ENCODE results near the gene NAXD. TPM values are rescaled to one million over a fixed set of nuclear protein-coding genes. Genes with fewer than 3 reads are reported as not detected.

The NAXD gene
- total and polyA plus RNA-seq, 2 experiments from 2014 or later: 16.9 to 18.5 TPM

DNA sequence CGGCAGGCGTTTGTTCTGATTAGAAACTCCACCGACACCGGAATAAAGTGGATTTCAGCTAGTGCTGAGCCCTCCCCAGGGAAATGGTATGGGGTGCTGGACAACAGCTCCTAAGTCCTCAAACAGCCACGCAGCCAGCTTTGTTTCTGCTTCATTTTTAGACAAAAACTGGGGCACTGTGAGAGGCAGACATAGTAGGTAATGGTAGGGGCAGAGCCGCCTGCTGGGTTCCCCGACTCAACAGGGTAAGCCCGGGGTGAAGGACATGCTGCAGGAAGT, 50.8 kb downstream of the NAXD start:
- peaks cover 5% of the 10 kb centered on the region for H3K27me3 Mint-ChIP-seq (ENCODE audit: insufficient read depth, low read depth, poor library complexity)
- Histone ChIP-seq H3K9me2 (ENCODE audit: insufficient read depth) (no peaks in the 10 kb centered on the region), H3K4me2 (no peak overlapping the region), H3K27ac (ENCODE audit: low read depth) (no peak overlapping the region), H3K79me2 (replicated peaks; ENCODE audit: insufficient read depth) (no peaks in the 10 kb centered on the region), H4K20me1 (replicated peaks; ENCODE audit: insufficient read depth) (no peaks in the 10 kb centered on the region), H3F3A (replicated peaks; ENCODE audit: low read depth) (no peaks in the 10 kb centered on the region), H3K27me3 (ENCODE audit: insufficient read depth) (no peaks in the 10 kb centered on the region), H3K4me1 (ENCODE audit: insufficient read depth) (no peaks in the 10 kb centered on the region), H3K36me3 (ENCODE audit: insufficient read depth) (peaks cover 31% of the 10 kb centered on the region), H3K4me3 (no peak overlapping the region), H2AFZ (no peak overlapping the region)
- no peak for ATAC-seq
- no peak for DNase-seq (ENCODE audit: low spot score)
- H3K4me3 Mint-ChIP-seq: no peak overlapping the region
- peaks cover 92% of the 10 kb centered on the region for H3K36me3 Mint-ChIP-seq (ENCODE audit: low read depth)
- peaks cover 10% of the 10 kb centered on the region; the same call in 1 of the 3 replicates for H3K4me1 Mint-ChIP-seq
- TF ChIP-seq POLR2AphosphoS5 (IDR thresholded peaks at IDR 0.05; ENCODE audit: low read depth) (no peak), ZNF114 (CRISPR knock-in tag; IDR thresholded peaks at IDR 0.05) (no peak), EZH2phosphoT487 (IDR thresholded peaks at IDR 0.05; ENCODE audit: unreplicated experiment) (no peak), NANOG (IDR thresholded peaks at IDR 0.05; ENCODE audit: borderline replicate concordance) (no peak), EZH2 (IDR thresholded peaks at IDR 0.05; ENCODE audit: low read depth, unreplicated experiment) (no peak), CREB1 (CRISPR knock-in tag; IDR thresholded peaks at IDR 0.05; ENCODE audit: low read depth) (no peak), JUNB (IDR thresholded peaks at IDR 0.05; ENCODE audit: unreplicated experiment) (no peak), STAT1 (IDR thresholded peaks at IDR 0.05; ENCODE audit: unreplicated experiment) (no peak)
- TF ChIP-seq, protein P1, sequence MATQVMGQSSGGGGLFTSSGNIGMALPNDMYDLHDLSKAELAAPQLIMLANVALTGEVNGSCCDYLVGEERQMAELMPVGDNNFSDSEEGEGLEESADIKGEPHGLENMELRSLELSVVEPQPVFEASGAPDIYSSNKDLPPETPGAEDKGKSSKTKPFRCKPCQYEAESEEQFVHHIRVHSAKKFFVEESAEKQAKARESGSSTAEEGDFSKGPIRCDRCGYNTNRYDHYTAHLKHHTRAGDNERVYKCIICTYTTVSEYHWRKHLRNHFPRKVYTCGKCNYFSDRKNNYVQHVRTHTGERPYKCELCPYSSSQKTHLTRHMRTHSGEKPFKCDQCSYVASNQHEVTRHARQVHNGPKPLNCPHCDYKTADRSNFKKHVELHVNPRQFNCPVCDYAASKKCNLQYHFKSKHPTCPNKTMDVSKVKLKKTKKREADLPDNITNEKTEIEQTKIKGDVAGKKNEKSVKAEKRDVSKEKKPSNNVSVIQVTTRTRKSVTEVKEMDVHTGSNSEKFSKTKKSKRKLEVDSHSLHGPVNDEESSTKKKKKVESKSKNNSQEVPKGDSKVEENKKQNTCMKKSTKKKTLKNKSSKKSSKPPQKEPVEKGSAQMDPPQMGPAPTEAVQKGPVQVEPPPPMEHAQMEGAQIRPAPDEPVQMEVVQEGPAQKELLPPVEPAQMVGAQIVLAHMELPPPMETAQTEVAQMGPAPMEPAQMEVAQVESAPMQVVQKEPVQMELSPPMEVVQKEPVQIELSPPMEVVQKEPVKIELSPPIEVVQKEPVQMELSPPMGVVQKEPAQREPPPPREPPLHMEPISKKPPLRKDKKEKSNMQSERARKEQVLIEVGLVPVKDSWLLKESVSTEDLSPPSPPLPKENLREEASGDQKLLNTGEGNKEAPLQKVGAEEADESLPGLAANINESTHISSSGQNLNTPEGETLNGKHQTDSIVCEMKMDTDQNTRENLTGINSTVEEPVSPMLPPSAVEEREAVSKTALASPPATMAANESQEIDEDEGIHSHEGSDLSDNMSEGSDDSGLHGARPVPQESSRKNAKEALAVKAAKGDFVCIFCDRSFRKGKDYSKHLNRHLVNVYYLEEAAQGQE (IDR thresholded peaks at IDR 0.05; ENCODE audit: unreplicated experiment): no peak
- TF ChIP-seq, protein P2, sequence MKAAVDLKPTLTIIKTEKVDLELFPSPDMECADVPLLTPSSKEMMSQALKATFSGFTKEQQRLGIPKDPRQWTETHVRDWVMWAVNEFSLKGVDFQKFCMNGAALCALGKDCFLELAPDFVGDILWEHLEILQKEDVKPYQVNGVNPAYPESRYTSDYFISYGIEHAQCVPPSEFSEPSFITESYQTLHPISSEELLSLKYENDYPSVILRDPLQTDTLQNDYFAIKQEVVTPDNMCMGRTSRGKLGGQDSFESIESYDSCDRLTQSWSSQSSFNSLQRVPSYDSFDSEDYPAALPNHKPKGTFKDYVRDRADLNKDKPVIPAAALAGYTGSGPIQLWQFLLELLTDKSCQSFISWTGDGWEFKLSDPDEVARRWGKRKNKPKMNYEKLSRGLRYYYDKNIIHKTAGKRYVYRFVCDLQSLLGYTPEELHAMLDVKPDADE (IDR thresholded peaks at IDR 0.05): no peak
- TF ChIP-seq, protein P3, sequence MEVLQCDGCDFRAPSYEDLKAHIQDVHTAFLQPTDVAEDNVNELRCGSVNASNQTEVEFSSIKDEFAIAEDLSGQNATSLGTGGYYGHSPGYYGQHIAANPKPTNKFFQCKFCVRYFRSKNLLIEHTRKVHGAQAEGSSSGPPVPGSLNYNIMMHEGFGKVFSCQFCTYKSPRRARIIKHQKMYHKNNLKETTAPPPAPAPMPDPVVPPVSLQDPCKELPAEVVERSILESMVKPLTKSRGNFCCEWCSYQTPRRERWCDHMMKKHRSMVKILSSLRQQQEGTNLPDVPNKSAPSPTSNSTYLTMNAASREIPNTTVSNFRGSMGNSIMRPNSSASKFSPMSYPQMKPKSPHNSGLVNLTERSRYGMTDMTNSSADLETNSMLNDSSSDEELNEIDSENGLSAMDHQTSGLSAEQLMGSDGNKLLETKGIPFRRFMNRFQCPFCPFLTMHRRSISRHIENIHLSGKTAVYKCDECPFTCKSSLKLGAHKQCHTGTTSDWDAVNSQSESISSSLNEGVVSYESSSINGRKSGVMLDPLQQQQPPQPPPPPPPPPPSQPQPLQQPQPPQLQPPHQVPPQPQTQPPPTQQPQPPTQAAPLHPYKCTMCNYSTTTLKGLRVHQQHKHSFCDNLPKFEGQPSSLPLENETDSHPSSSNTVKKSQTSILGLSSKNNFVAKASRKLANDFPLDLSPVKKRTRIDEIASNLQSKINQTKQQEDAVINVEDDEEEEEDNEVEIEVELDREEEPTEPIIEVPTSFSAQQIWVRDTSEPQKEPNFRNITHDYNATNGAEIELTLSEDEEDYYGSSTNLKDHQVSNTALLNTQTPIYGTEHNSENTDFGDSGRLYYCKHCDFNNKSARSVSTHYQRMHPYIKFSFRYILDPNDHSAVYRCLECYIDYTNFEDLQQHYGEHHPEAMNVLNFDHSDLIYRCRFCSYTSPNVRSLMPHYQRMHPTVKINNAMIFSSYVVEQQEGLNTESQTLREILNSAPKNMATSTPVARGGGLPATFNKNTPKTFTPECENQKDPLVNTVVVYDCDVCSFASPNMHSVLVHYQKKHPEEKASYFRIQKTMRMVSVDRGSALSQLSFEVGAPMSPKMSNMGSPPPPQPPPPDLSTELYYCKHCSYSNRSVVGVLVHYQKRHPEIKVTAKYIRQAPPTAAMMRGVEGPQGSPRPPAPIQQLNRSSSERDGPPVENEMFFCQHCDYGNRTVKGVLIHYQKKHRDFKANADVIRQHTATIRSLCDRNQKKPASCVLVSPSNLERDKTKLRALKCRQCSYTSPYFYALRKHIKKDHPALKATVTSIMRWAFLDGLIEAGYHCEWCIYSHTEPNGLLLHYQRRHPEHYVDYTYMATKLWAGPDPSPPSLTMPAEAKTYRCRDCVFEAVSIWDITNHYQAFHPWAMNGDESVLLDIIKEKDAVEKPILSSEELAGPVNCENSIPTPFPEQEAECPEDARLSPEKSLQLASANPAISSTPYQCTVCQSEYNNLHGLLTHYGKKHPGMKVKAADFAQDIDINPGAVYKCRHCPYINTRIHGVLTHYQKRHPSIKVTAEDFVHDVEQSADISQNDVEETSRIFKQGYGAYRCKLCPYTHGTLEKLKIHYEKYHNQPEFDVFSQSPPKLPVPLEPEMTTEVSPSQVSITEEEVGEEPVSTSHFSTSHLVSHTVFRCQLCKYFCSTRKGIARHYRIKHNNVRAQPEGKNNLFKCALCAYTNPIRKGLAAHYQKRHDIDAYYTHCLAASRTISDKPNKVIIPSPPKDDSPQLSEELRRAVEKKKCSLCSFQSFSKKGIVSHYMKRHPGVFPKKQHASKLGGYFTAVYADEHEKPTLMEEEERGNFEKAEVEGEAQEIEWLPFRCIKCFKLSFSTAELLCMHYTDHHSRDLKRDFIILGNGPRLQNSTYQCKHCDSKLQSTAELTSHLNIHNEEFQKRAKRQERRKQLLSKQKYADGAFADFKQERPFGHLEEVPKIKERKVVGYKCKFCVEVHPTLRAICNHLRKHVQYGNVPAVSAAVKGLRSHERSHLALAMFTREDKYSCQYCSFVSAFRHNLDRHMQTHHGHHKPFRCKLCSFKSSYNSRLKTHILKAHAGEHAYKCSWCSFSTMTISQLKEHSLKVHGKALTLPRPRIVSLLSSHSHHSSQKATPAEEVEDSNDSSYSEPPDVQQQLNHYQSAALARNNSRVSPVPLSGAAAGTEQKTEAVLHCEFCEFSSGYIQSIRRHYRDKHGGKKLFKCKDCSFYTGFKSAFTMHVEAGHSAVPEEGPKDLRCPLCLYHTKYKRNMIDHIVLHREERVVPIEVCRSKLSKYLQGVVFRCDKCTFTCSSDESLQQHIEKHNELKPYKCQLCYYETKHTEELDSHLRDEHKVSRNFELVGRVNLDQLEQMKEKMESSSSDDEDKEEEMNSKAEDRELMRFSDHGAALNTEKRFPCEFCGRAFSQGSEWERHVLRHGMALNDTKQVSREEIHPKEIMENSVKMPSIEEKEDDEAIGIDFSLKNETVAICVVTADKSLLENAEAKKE (CRISPR knock-in tag; IDR thresholded peaks at IDR 0.05): no peak
- TF ChIP-seq, protein P4, sequence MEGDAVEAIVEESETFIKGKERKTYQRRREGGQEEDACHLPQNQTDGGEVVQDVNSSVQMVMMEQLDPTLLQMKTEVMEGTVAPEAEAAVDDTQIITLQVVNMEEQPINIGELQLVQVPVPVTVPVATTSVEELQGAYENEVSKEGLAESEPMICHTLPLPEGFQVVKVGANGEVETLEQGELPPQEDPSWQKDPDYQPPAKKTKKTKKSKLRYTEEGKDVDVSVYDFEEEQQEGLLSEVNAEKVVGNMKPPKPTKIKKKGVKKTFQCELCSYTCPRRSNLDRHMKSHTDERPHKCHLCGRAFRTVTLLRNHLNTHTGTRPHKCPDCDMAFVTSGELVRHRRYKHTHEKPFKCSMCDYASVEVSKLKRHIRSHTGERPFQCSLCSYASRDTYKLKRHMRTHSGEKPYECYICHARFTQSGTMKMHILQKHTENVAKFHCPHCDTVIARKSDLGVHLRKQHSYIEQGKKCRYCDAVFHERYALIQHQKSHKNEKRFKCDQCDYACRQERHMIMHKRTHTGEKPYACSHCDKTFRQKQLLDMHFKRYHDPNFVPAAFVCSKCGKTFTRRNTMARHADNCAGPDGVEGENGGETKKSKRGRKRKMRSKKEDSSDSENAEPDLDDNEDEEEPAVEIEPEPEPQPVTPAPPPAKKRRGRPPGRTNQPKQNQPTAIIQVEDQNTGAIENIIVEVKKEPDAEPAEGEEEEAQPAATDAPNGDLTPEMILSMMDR (conservative IDR thresholded peaks at IDR 0.05; ENCODE audit: low read depth in 2 of 2): no peak
- H3K27ac Mint-ChIP-seq: 0 out of 2 replicates have a peak overlapping the region, but pooled peaks have one; percentile 36
- H3K9me3 Mint-ChIP-seq: peaks cover 45% of the 10 kb centered on the region

Measured in GM23338 (cell line).